Measurements from ENCODE around the gene MMEL1. TPM values are rescaled to one million over a fixed set of nuclear protein-coding genes. Genes with fewer than 3 reads are reported as not detected.
"Not testable (repeated sequence)": the region's sequence is repeated elsewhere in the genome, so short reads cannot be mapped to it uniquely, and the experiment has no call there.

The MMEL1 gene
- total and polyA plus RNA-seq, 2 donors, result 2.6 to 4.2 TPM

DNA sequence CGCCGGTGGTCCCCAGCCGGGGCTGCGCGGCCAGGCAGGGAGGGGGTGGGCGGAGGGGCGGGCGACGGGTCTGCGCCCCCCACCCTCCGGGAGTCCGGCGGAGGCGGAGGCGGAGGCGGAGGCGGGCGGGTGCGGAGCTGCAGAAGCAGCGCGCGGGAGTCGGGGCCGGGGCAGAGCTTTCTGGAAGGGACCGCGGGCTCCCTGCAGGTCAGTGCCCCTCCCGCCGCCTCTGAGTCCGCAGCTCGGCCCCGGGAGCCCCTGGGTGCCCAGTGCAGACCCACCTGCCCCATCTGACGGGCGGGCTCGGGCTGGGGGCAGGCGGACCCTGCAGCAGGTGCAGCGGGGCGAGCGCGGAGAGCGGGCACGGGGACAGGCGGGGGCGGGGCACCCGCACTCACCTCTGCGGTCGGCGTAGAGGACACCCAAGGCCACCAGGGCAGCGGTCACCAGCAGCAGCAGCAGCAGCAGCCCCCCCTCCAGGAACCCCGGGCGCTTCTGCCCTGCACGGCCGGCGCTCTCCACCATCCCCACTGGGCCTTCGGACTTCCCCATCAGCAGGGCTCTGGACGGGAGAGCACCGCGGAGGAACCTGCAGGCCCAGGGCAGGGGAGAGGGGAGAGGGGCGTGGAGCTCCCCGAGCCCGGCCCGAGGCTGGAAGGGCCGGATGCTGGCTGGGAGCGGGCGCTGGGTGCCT lies 3.7 kb downstream of the MMEL1 start:
- no peak for DNase-seq (ENCODE audit: extremely low spot score)
- Histone ChIP-seq H3K4me3 (ENCODE audit: low read depth, low read length) (no peak overlapping the region), H3K4me1 (ENCODE audit: insufficient read depth) (no peaks in the 10 kb centered on the region), H3K27ac (ENCODE audit: low read depth) (no peak overlapping the region), H3K36me3 (ENCODE audit: insufficient read depth) (no peaks in the 10 kb centered on the region)
- 2% methylated on average over 64 of the region's 64 CpGs for WGBS

DNA sequence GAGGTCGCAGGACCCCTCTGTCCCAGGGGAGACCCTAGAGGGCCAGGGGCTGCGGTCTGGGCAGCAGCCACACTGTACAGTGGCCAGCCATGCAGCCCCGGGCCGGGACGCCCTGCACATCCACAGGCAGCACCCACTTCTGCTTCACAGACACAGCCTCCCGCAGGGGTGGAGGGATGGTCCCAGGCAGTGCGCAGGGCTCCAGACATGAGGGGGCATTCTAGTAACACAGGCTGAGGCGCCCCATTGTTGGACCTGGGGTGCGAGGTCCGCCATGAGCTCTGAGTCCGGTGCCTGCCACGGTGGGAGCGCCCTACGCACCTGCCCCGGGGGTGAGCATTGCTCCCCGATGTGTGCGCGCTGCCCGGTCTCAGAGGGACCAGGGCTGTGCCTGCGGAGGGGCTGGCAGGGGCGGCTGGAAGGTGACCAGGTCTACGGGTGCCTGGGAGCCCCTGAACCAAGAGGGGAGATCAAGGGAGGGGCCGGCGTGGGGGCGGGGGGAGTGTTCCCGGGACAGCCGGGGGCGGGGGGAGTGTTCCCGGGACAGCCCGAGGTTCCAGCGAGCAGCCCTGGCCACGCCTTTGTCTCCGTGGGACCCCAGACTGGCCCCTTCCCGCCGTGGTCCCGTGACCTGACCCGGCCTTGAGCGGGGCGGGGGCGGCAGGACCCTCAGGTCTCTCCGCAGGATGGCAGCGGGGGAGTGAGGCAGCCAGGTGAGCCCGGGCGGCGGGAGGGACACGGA lies 4.5 kb downstream of the MMEL1 start:
- 7% methylated on average over 46 of the region's 46 CpGs for WGBS
- Histone ChIP-seq H3K36me3 (ENCODE audit: insufficient read depth) (no peaks in the 10 kb centered on the region), H3K27ac (ENCODE audit: low read depth) (no peak overlapping the region), H3K4me3 (ENCODE audit: low read depth, low read length) (no peak overlapping the region), H3K4me1 (ENCODE audit: insufficient read depth) (no peaks in the 10 kb centered on the region)
- no peak for DNase-seq (ENCODE audit: extremely low spot score)

- DNase-seq (ENCODE audit: extremely low spot score), result no peak
- 34% methylated on average over 6 of the region's 6 CpGs for WGBS
Measured at GRCh38 chr1:2627746-2628145, 5.1 kb downstream of the MMEL1 start.

DNA sequence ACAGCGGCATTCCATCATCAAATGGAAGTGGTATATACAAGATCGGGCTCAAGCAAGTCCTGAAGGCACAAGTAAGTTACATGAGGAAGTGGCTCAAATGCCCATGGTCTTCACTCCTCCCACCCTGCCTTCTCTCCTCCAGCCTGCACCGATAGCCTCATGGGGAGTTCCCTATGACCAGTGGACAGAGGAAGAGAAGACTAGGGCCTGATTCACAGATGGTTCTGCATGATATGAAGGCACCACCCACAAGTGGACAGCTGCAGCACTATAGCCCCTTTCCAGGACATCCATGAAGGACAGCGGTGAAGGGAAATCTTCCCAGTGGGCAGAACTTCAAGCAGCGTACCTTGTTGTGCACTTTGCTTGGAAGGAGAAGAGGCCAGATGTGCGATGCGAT lies 7.1 kb downstream of the MMEL1 start:
- not testable (repeated sequence) for DNase-seq (ENCODE audit: extremely low spot score); H3K36me3 ChIP-seq (ENCODE audit: insufficient read depth); H3K4me1 ChIP-seq (ENCODE audit: insufficient read depth); H3K4me3 ChIP-seq (ENCODE audit: low read depth, low read length); H3K27ac ChIP-seq (ENCODE audit: low read depth)
- WGBS, result 74% methylated on average over 7 of the region's 7 CpGs

More at GRCh38 chr1:2627746-2628145, 5.1 kb downstream of the MMEL1 start:
- Histone ChIP-seq H3K27ac (ENCODE audit: low read depth) (no peak overlapping the region), H3K4me1 (ENCODE audit: insufficient read depth) (no peaks in the 10 kb centered on the region), H3K4me3 (ENCODE audit: low read depth, low read length) (no peak overlapping the region), H3K36me3 (ENCODE audit: insufficient read depth) (no peaks in the 10 kb centered on the region)

GRCh38 chr1:2625311-2625710 lies 7.5 kb downstream of the MMEL1 start:
- no peaks in the 10 kb centered on the region for H3K36me3 ChIP-seq (ENCODE audit: insufficient read depth)
- 84% methylated on average over 10 of the region's 10 CpGs for WGBS
- no peak for DNase-seq (ENCODE audit: extremely low spot score)
- no peaks in the 10 kb centered on the region for H3K4me1 ChIP-seq (ENCODE audit: insufficient read depth)
- no peak overlapping the region for H3K4me3 ChIP-seq (ENCODE audit: low read depth, low read length)
- no peak overlapping the region for H3K27ac ChIP-seq (ENCODE audit: low read depth)

DNA sequence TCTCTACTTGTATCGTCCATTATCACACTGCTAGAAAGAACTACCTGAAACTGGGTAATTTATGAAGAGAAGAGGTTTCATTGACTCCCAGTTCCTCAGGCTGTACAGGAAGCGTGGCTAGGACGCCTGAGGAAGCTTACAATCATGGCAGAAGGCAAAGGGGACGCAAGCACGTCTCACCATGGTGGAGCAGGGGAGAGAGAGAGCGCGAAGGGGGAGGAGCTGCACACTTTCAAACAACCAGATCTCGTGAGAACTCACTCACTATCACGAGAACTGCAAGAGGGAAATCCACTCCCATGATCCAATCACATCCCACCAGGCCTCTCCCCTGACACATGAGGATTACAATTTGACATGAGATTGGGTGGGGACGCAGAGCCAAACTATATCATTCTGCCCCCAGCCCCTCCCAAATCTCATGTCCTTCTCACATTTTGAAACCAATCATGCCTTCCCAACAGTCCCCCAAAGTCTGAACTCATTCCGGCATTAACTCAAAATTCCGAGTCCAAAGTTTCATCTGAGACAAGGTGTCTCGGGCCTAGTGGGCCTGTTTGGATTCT lies 8.0 kb downstream of the MMEL1 start:
- no peaks in the 10 kb centered on the region for H3K36me3 ChIP-seq (ENCODE audit: insufficient read depth)
- no peak overlapping the region for H3K27ac ChIP-seq (ENCODE audit: low read depth)
- 78% methylated on average over 13 of the region's 13 CpGs for WGBS
- no peak for DNase-seq (ENCODE audit: extremely low spot score)
- no peak overlapping the region for H3K4me3 ChIP-seq (ENCODE audit: low read depth, low read length)
- H3K4me1 ChIP-seq (ENCODE audit: insufficient read depth), result no peaks in the 10 kb centered on the region

DNA sequence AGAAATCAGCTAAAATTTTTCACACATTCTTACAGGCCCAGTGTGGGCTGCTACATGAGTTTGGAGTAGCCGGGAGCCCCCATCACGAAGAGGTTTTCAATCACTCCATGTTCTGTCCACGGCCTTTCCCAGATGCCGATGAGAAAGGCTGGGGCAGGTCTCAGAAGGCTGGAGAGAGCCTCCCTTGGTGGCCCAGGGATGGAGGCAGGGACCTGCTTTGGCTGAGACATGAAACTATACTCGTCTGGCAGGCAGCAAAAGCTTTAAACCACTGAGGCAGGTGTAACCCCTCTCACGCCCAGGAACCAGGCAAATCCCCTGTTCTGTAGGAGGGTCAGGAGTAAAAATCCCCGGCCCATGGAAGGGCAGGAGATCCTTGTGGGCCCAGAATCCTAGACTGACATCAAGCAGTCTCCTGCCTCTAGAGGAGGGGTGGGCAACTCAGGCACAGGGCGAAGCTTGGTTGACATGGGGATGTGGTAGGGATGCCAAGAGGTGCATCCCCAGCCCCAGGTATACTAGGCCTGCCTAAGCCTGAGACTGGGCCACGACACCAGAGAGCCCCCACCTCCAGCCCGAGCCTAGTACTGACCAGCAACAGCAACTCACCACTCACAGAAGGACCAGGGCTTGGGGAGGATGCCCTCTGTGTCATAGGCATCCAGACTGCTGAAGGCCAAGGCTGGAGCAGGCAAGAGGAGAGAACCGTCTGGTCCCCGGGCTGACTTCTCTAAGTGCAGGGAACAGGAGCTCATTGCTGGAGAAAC lies 9.1 kb downstream of the MMEL1 start:
- Histone ChIP-seq H3K4me1 (ENCODE audit: insufficient read depth) (no peaks in the 10 kb centered on the region), H3K27ac (ENCODE audit: low read depth) (no peak overlapping the region), H3K36me3 (ENCODE audit: insufficient read depth) (no peaks in the 10 kb centered on the region), H3K4me3 (ENCODE audit: low read depth, low read length) (no peak overlapping the region)
- no peak for DNase-seq (ENCODE audit: extremely low spot score)
- WGBS, result 82% methylated on average over 12 of the region's 12 CpGs

- H3K4me3 ChIP-seq (ENCODE audit: low read depth, low read length), result no peak overlapping the region
- DNase-seq (ENCODE audit: extremely low spot score), result no peak
- H3K4me1 ChIP-seq (ENCODE audit: insufficient read depth), result no peaks in the 10 kb centered on the region
- WGBS, result 1% methylated on average over 1 of the region's 1 CpG
- no peak overlapping the region for H3K27ac ChIP-seq (ENCODE audit: low read depth)
- no peaks in the 10 kb centered on the region for H3K36me3 ChIP-seq (ENCODE audit: insufficient read depth)
Measured at GRCh38 chr1:2617971-2618470, 14.8 kb downstream of the MMEL1 start.

DNA sequence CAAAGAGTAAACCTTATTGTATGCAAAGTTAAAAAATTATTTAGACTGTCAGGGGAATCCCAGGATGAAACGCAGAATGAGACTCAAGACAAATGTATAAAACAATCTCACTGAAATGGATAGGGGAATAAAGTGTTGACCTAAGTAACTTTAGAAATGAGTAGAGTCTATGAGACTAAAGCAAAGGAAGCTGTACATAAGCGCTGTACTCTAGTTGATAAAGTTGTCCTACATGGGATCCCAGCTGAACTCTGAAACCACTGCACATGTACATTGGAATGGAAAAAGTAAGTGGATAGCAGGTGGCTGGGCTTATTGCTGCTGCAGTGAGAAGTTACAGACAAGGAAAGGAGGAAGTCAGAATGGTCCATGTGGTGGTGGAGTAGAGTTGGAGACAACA lies 18.7 kb downstream of the MMEL1 start:
- no peak for DNase-seq (ENCODE audit: extremely low spot score)
- Histone ChIP-seq H3K36me3 (ENCODE audit: insufficient read depth) (no peaks in the 10 kb centered on the region), H3K27ac (ENCODE audit: low read depth) (no peak overlapping the region), H3K4me3 (ENCODE audit: low read depth, low read length) (no peak overlapping the region), H3K4me1 (ENCODE audit: insufficient read depth) (no peaks in the 10 kb centered on the region)
- WGBS, result 95% methylated on average over 2 of the region's 2 CpGs

DNA sequence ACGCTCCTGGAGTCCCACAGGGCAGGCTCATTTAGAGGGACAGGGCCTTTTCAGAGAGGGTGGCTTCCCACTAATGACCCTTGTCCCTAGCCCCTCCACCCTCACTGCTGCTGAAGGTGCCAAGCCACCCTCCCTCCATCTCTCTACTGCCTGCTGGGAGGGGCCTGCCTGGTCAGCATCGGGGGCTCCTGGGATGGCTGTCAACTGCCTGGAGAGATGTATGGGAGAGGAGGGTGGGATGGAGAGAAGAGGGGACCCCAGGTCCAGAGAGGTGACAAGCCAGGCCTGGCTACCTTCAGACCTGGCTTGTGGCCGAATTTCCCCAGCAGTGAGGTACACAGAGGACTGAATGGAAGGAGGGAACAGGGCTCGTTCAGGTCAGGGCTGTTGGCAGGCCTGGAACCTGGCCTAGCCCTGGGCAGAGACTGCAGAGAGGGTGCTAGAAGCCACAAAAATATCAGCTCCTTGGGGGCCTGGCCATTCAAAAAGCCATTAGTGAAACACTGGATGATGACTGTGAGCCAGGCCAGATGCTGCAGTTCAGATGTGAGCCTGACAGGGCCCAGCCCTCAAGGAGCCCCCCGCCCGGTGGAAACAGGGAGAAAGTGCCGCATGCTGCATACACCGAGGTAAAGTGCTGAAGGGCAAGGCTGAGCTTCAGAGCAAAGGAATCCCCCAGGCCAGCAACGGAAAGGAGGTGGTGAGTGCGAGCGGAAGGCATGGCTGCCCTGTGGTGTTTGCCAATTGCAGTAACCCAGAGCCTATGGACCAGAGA lies 20.0 kb downstream of the MMEL1 start:
- Histone ChIP-seq H3K4me1 (ENCODE audit: insufficient read depth) (no peaks in the 10 kb centered on the region), H3K4me3 (ENCODE audit: low read depth, low read length) (no peak overlapping the region), H3K36me3 (ENCODE audit: insufficient read depth) (no peaks in the 10 kb centered on the region), H3K27ac (ENCODE audit: low read depth) (no peak overlapping the region)
- 77% methylated on average over 11 of the region's 11 CpGs for WGBS
- DNase-seq (ENCODE audit: extremely low spot score), result no peak

DNA sequence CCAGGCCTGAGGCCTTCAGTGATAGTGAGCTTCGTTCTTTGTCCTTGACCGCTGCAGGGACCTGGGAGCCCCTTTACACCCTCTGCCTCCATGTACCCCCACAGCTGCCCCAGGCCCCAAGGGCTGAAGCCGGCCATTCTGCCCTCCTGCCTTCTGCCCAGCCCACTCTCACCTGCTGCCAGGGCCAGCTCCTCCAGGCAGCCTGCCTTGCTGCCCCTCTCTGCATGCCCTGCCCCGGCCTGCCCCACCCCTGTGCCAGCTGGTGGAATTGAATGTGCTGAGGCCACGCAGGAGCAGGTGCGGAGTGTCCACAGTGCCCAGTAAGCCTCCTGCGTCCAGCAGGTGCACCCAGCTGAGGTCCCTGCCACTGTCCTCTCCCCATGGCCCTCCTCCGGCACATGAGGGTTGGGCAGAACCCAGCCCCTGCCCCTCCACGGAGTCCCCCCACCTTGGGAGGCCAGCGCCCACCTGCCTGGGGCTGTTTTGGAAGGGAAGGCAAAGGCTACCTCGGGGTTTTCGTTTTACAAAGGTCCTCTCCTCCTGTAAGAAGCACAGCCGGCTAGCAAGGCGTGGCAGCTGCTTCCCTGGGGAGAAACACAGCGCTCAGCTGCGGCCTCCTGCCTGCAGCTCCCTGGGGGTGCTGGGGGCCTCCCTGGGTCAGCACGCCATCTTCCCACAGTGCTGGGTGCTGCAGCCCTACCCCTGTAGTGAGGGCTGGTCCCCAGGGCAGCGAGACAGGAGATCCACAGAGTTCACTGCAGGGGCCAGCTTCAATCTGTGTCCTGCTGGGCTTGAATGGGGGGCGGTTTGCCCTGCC lies 21.0 kb downstream of the MMEL1 start:
- DNase-seq (ENCODE audit: extremely low spot score), result no peak
- WGBS, result 83% methylated on average over 19 of the region's 19 CpGs
- Histone ChIP-seq H3K4me3 (ENCODE audit: low read depth, low read length) (no peak overlapping the region), H3K4me1 (ENCODE audit: insufficient read depth) (no peaks in the 10 kb centered on the region), H3K27ac (ENCODE audit: low read depth) (no peak overlapping the region), H3K36me3 (ENCODE audit: insufficient read depth) (no peaks in the 10 kb centered on the region)

DNA sequence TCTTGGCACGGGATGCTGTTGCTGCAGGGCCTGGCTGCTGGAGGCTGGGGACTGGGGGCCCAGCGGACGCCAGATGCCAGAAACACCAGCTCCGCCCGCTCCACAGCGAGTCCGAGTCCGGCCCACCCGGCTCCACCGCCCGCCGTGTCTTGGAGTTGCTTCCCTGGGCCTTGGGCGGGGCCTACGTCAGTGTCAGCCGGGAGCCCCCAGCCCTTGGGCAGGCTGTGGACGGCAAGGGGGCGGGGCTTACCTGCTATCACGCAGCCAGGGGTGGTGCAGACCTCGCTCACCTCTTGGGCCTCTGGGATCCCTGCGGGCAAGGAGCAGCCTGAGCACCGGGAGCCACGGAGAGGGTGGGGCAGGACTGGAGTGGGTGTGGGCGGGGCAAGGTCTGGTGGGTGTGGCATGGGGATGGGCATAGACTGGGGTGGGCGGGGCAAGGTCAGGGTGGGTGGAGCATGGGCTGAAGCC lies 21.8 kb downstream of the MMEL1 start:
- Histone ChIP-seq H3K27ac (ENCODE audit: low read depth) (no peak overlapping the region), H3K4me1 (ENCODE audit: insufficient read depth) (no peaks in the 10 kb centered on the region), H3K36me3 (ENCODE audit: insufficient read depth) (no peaks in the 10 kb centered on the region), H3K4me3 (ENCODE audit: low read depth, low read length) (no peak overlapping the region)
- DNase-seq (ENCODE audit: extremely low spot score), result no peak
- 8% methylated on average over 24 of the region's 24 CpGs for WGBS
